ENCODE data around the gene RPS27L. TPM values are rescaled to one million over a fixed set of nuclear protein-coding genes. Genes with fewer than 3 reads are reported as not detected.

RPS27L gene
- total RNA-seq = 10 to 100 TPM; 23.7 to 89.6 (median 43.8) TPM

- no peaks in the 10 kb centered on the region for H3K27me3 ChIP-seq
- WGBS, 2 donors = 0 to 1% methylated on average over 3 to 16 of the region's 60 CpGs
- DNase-seq = peak; percentile 71
- peak within 1 kb of the TSS; percentile 73 to 87 (median 77) for H3K4me3 ChIP-seq
- H3K27ac ChIP-seq = peak within 1 kb of the TSS; percentile 91 to 97 (median 94)
- no peaks in the 10 kb centered on the region for H3K9me3 ChIP-seq
- H3K4me1 ChIP-seq = peaks cover 0 to 32% (median 6%) of the 10 kb centered on the region in 3 donors
- H3K36me3 ChIP-seq = peaks cover 0 to 33% (median 0%) of the 10 kb centered on the region in 3 donors
- peak in 2 of 6 experiments; percentile 3 to 4 for TF ChIP-seq CTCF (IDR thresholded peaks at IDR 0.05)
- peak in 2 of 4 donors; percentile 80 to 88 for TF ChIP-seq POLR2A (IDR thresholded peaks at IDR 0.05)
- intact Hi-C loops (cut with DNase I) = no loop called here
These were observed at the start of gene RPS27L for GRCh38 chr15:63157118-63157843. Gene RPS27L, minus strand, starts transcription at chr15:63157477. Its CDS starts 72 bp downstream, at chr15:63157405.

- no peaks in the 10 kb centered on the region for H3K36me3 ChIP-seq
- WGBS, 2 donors = 86 to 88% methylated on average over 2 of the region's 2 CpGs
- no peak overlapping the region for H3K4me3 ChIP-seq
- H3K27me3 ChIP-seq = no peaks in the 10 kb centered on the region
- H3K4me1 ChIP-seq = peaks cover 0 to 48% (median 8%) of the 10 kb centered on the region in 3 donors
- intact Hi-C loops (cut with DNase I) = no loop called here
- DNase-seq = no peak
- TF ChIP-seq CTCF (IDR thresholded peaks at IDR 0.05) = no peak
- no peak for TF ChIP-seq POLR2A (IDR thresholded peaks at IDR 0.05)
- H3K27ac ChIP-seq = no peak overlapping the region
- H3K9me3 ChIP-seq = no peaks in the 10 kb centered on the region
These were observed 48.8 kb upstream of the RPS27L start for GRCh38 chr15:63206079-63206478.

GRCh38 chr15:63203451-63204090 is 46.3 kb upstream of the RPS27L start:
- intact Hi-C loops (cut with DNase I) = no loop called here
- WGBS, 2 donors = 77 to 79% methylated on average over 9 of the region's 9 CpGs
- TF ChIP-seq CTCF (IDR thresholded peaks at IDR 0.05) (no peak), POLR2A (IDR thresholded peaks at IDR 0.05) (no peak)

GRCh38 chr15:63202861-63203260 is 45.6 kb upstream of the RPS27L start:
- no peaks in the 10 kb centered on the region for H3K27me3 ChIP-seq
- H3K4me3 ChIP-seq = no peak overlapping the region
- H3K27ac ChIP-seq = no peak overlapping the region
- intact Hi-C loops (cut with DNase I) = no loop called here
- peaks cover 0 to 39% (median under 1%) of the 10 kb centered on the region in 3 donors for H3K4me1 ChIP-seq
- no peak for TF ChIP-seq CTCF (IDR thresholded peaks at IDR 0.05)
- TF ChIP-seq POLR2A (IDR thresholded peaks at IDR 0.05) = no peak
- H3K9me3 ChIP-seq = no peaks in the 10 kb centered on the region
- no peaks in the 10 kb centered on the region for H3K36me3 ChIP-seq
- DNase-seq = no peak
- WGBS, 2 donors = 53 to 68% methylated on average over 5 of the region's 5 CpGs

More at GRCh38 chr15:63203451-63204090, 46.3 kb upstream of the RPS27L start:
- Histone ChIP-seq H3K27ac (no peak overlapping the region), H3K9me3 (no peaks in the 10 kb centered on the region), H3K4me1 (peaks cover 0 to 35% (median 0%) of the 10 kb centered on the region in 3 donors), H3K4me3 (no peak overlapping the region), H3K27me3 (no peaks in the 10 kb centered on the region), H3K36me3 (no peaks in the 10 kb centered on the region)
- no peak for DNase-seq

Data from esophagus squamous epithelium (tissue), 5 donors.